ENCODE data around the gene C11orf71. TPM values are rescaled to one million over a fixed set of nuclear protein-coding genes. Genes with fewer than 3 reads are reported as not detected.

C11orf71 gene
- total RNA-seq, 2 donors from 2014 or later, result 6.5 to 10.2 TPM

DNA sequence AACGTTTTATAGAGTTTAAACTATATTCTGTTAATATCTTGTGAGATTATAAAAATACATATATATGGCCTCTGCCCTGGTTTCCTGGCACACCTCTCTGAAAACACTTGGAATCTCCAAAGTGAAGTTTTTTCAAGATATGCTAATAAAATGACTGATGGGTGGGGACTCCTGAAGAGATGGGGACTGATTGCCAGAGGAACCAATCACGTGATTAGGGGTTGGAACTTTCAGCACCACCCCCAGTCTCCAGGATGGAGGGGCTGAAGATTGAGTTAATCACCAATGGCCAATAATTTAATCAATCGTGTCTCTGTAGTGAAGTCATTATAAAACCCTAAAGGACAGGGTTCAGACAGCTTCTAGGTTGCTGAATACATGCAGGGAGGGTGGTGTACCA, 37.4 kb downstream of the C11orf71 start:
- no peaks in the 10 kb centered on the region for H3K4me1 ChIP-seq

DNA sequence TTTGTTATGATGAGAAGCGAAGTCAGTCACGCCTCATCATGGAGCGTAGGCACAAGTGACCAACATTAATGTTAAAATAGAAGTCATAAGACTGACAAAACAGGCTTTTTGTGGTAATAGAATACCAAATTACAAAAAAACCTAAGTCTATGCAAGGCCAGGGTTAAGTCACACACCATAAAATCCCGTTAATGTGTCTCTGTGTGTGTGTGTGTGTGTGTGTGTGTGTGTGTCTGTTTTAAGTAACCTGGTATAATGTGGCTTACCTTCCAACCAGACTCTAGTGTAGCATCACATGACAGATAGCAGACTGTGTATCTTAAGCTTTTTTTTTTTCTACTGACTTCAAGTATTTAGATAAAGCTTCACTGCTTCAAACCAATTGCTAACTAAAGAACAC, 38.0 kb downstream of the C11orf71 start:
- Histone ChIP-seq H3K4me3 (no peak overlapping the region), H3K27me3 (no peaks in the 10 kb centered on the region), H3K4me1 (no peaks in the 10 kb centered on the region), H3K9me3 (no peaks in the 10 kb centered on the region), H3K36me3 (no peaks in the 10 kb centered on the region), H3K27ac (no peak overlapping the region)
- TF ChIP-seq, protein P1, sequence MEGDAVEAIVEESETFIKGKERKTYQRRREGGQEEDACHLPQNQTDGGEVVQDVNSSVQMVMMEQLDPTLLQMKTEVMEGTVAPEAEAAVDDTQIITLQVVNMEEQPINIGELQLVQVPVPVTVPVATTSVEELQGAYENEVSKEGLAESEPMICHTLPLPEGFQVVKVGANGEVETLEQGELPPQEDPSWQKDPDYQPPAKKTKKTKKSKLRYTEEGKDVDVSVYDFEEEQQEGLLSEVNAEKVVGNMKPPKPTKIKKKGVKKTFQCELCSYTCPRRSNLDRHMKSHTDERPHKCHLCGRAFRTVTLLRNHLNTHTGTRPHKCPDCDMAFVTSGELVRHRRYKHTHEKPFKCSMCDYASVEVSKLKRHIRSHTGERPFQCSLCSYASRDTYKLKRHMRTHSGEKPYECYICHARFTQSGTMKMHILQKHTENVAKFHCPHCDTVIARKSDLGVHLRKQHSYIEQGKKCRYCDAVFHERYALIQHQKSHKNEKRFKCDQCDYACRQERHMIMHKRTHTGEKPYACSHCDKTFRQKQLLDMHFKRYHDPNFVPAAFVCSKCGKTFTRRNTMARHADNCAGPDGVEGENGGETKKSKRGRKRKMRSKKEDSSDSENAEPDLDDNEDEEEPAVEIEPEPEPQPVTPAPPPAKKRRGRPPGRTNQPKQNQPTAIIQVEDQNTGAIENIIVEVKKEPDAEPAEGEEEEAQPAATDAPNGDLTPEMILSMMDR (IDR thresholded peaks at IDR 0.05), result no peak
- no peak for DNase-seq (ENCODE audit: low spot score)

More for the DNA sequence above, 37.4 kb downstream of the C11orf71 start:
- DNase-seq (ENCODE audit: low spot score), result no peak
- Histone ChIP-seq H3K27me3 (no peaks in the 10 kb centered on the region), H3K9me3 (no peaks in the 10 kb centered on the region), H3K4me3 (no peak overlapping the region), H3K36me3 (no peaks in the 10 kb centered on the region), H3K27ac (no peak overlapping the region)
- TF ChIP-seq, protein P1 (IDR thresholded peaks at IDR 0.05), result no peak

DNA sequence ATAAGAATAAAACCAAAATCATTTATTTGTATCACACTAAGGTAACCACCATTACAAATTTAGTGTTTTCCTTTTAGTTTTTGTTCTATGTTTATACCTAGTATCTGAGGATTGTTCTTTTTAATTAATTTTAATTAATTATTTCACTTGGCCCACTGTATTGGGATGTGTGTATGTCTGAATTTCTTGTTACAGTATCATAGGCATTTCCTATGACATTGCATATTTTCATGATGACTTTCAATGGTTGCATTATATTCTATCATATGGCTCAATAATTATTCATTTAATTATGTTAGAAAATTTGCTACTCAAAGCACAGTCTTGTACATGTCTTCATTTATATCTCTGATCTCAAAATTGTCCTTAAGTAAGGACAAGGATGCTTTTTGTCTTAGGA, 41.0 kb downstream of the C11orf71 start:
- H3K9me3 ChIP-seq, result no peaks in the 10 kb centered on the region
- TF ChIP-seq, protein P1 (IDR thresholded peaks at IDR 0.05), result no peak
- H3K4me1 ChIP-seq, result no peaks in the 10 kb centered on the region
- no peaks in the 10 kb centered on the region for H3K27me3 ChIP-seq
- no peak overlapping the region for H3K4me3 ChIP-seq
- no peaks in the 10 kb centered on the region for H3K36me3 ChIP-seq
- no peak for DNase-seq (ENCODE audit: low spot score)
- H3K27ac ChIP-seq, result no peak overlapping the region

DNA sequence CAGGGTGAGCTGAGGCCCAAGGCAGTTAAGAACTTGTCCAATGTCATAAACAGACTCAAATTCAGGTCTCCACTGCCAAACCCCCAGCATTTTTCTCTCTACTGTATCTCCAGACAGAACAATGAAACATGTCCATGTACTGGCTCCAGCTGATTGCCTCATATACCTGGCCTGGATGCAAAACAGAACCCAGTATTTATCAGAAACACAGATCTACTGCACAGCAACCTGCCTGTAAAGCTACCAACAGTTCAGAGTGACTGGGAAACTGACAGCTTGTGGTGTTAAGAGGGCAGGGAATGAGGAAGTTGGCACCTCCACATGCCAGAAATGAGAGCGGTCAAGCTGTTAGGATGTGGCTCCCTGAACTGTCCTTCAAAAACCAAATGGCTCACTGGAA, 41.6 kb downstream of the C11orf71 start:
- Histone ChIP-seq H3K27me3 (no peaks in the 10 kb centered on the region), H3K27ac (no peak overlapping the region), H3K36me3 (no peaks in the 10 kb centered on the region), H3K4me3 (no peak overlapping the region), H3K9me3 (no peaks in the 10 kb centered on the region), H3K4me1 (no peaks in the 10 kb centered on the region)
- DNase-seq (ENCODE audit: low spot score), result no peak
- TF ChIP-seq, protein P1 (IDR thresholded peaks at IDR 0.05), result no peak

DNA sequence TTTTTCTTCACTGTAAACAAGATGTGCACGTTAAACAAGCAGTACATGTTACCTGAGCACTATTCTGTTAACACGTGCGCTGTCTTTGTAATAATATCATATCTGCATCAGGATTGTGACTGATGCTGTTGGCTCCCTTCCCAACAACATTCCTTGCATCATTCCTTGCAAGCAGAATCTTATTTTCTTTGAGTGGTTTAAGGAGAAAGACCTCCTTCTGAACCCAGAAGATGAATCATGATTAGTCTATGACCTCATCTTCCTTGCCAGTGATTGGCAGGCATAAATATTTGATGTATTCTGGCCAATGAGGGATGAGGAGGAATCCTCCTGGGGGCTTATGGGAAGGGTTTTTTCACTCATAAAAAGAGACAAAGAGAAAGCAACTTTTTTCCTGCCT, 46.2 kb downstream of the C11orf71 start:
- DNase-seq (ENCODE audit: low spot score), result no peak
- Histone ChIP-seq H3K27ac (no peak overlapping the region), H3K4me1 (no peaks in the 10 kb centered on the region)

DNA sequence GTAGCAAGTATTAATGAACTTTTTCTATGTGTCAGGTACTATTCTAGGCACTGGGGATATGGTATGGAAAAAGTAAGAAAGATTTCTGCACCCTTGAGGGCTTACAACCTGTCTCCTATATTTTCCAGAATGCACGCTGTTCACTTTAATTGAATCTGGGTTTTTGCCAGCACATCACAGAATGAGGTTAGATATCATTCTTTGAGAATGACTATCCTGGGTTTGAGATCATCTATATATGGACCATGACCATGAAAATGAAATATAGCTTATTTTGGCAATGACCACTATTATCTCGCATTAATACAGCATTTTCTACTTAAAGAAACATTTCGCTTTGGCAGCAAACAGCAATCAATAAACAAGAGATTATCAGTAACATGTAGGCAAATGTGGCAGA, 46.9 kb downstream of the C11orf71 start:
- no peak for DNase-seq (ENCODE audit: low spot score)
- Histone ChIP-seq H3K9me3 (no peaks in the 10 kb centered on the region), H3K27ac (no peak overlapping the region), H3K36me3 (no peaks in the 10 kb centered on the region), H3K4me3 (no peak overlapping the region), H3K4me1 (no peaks in the 10 kb centered on the region), H3K27me3 (no peaks in the 10 kb centered on the region)
- TF ChIP-seq, protein P1 (IDR thresholded peaks at IDR 0.05), result no peak

More for the DNA sequence above, 46.2 kb downstream of the C11orf71 start:
- Histone ChIP-seq H3K9me3 (no peaks in the 10 kb centered on the region), H3K36me3 (no peaks in the 10 kb centered on the region), H3K4me3 (no peak overlapping the region), H3K27me3 (no peaks in the 10 kb centered on the region)
- TF ChIP-seq, protein P1 (IDR thresholded peaks at IDR 0.05), result no peak
